Calu3 (cell line): ENCODE data around the gene ZNF638. TPM values are rescaled to one million over a fixed set of nuclear protein-coding genes. Genes with fewer than 3 reads are reported as not detected.
"Not testable (repeated sequence)": the region's sequence is repeated elsewhere in the genome, so short reads cannot be mapped to it uniquely, and the experiment has no call there.

Experiments
- BruUV-seq: library from RNA; stranded (reverse); fragments of 400-500 nt; replicated peaks from 2 replicates; lab custom pipeline; 2021; lab: Mats Ljungman, UMichigan
- CTCF ChIA-PET: fragments of 300-600 bp; sonication (Branson Sonifier 250); formaldehyde crosslinking; loops from one replicate; lab custom pipeline; 2022; ENCODE audit warnings: antibody characterized with exemption; lab: Charles Lee
- DNase-seq: peaks from one replicate; pipeline ENCODE4 v3.0.0; 2022
- H3K27ac Mint-ChIP-seq: one replicate; pipeline ENCODE4 v1.8.0; 2022; ENCODE audit warnings: mixed read lengths; ENCODE audit not compliant: unreplicated experiment
- H3K27me3 Mint-ChIP-seq: one replicate; pipeline ENCODE4 v1.8.0; 2022; ENCODE audit warnings: mixed read lengths; ENCODE audit not compliant: unreplicated experiment
- H3K36me3 Mint-ChIP-seq: one replicate; pipeline ENCODE4 v1.8.0; 2022; ENCODE audit warnings: mild to moderate bottlenecking, moderate library complexity, mixed read lengths; ENCODE audit not compliant: insufficient read depth, unreplicated experiment
- H3K4me1 Mint-ChIP-seq: one replicate; pipeline ENCODE4 v1.8.0; 2022; ENCODE audit warnings: mild to moderate bottlenecking, low read depth, mixed read lengths; ENCODE audit not compliant: unreplicated experiment
- H3K4me3 Mint-ChIP-seq: one replicate; pipeline ENCODE4 v1.8.0; 2022; ENCODE audit warnings: mild to moderate bottlenecking, low read depth, moderate library complexity, mixed read lengths; ENCODE audit not compliant: unreplicated experiment
- H3K9me3 Mint-ChIP-seq: one replicate; pipeline ENCODE4 v1.8.0; 2022; ENCODE audit warnings: low read depth, mixed read lengths; ENCODE audit not compliant: unreplicated experiment
- intact Hi-C: fragments of 100-400 bp; cut with micrococcal nuclease; formaldehyde crosslinking; loops from one replicate; pipeline ENCODE4 v1.10.0; 2022; ENCODE audit not compliant: unreplicated experiment
- total RNA-seq: library from RNA; stranded (reverse); gene quantifications from 2 replicates; pipeline ENCODE4 v1.2.3, GENCODE V29; 2022
- TF ChIP-seq, protein P1 (sequence below): fragments of 200-600 bp; IDR thresholded peaks from one replicate; pipeline ENCODE4 v1.8.0; 2022; ENCODE audit warnings: antibody characterized with exemption; ENCODE audit not compliant: unreplicated experiment

The ZNF638 gene
- total RNA-seq, 1 experiment from 2014 or later, result 132 TPM

DNA sequence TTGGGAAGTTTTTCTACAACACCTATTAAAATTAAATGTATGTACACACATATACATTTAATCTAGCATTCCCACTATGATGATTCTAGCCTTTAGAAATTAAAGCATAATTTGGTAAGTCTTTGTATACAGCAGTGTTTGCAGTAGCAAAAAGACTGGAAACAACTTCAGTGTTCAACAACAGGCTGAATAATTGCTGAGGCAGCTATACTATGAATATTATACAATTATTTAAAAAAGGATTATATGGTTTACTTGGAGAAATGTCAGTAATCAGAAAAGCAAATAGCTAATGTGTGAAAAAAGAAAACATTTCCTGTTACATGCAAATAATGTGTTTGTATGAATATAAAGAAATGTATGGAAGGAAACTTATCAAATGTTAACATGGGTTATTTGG is 1.4 kb upstream of the ZNF638 start:
- Mint-ChIP-seq H3K9me3 (no peaks in the 10 kb centered on the region), H3K36me3 (peaks cover 35% of the 10 kb centered on the region), H3K4me3 (no peak overlapping the region), H3K4me1 (peaks cover 17% of the 10 kb centered on the region), H3K27ac (no peak overlapping the region), H3K27me3 (no peaks in the 10 kb centered on the region)
- TF ChIP-seq, protein P1, sequence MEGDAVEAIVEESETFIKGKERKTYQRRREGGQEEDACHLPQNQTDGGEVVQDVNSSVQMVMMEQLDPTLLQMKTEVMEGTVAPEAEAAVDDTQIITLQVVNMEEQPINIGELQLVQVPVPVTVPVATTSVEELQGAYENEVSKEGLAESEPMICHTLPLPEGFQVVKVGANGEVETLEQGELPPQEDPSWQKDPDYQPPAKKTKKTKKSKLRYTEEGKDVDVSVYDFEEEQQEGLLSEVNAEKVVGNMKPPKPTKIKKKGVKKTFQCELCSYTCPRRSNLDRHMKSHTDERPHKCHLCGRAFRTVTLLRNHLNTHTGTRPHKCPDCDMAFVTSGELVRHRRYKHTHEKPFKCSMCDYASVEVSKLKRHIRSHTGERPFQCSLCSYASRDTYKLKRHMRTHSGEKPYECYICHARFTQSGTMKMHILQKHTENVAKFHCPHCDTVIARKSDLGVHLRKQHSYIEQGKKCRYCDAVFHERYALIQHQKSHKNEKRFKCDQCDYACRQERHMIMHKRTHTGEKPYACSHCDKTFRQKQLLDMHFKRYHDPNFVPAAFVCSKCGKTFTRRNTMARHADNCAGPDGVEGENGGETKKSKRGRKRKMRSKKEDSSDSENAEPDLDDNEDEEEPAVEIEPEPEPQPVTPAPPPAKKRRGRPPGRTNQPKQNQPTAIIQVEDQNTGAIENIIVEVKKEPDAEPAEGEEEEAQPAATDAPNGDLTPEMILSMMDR, result no peak
- no peak for DNase-seq
- intact Hi-C loops, result loop anchor here (2.0 kb wide), 1 partner anchor 103 kb away; the partner anchor contains the start of gene PAIP2B
- no TSS peak for BruUV-seq
- CTCF ChIA-PET, result no interaction called here

DNA sequence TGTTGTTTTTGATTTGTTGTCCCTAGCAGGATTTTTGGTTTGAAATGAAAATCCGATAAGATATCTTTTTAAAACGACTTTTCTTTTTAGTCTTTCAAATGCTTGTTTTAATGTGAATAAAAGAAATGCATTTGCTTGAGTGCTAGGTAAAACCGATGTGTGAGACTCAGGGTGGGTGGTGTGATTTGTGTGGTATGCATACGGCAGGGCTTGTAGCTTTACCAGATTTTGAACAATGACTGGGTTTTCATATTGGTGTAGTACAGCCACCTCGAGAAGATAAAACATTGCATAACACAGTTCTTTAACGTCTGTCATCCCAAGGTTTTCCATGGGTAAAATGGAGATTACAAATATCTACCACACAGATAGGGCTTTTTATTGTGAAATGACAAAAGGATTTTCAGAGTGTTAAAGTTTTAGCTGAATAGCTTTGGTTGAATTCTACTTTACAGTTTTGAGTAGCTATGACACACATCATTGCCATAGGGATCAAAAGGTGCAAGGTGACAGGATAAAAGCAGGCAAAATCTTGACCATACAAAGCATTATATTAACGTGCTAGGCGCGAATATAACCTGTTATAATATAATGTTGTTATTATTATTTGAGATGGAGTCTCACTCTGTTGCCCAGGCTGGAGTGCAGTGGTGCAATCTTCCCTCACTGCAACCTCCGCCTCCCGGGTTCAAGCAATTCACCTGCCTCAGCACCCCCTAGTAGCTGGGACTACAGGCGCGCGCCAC is 824 bp upstream of the ZNF638 start:
- no TSS peak for BruUV-seq
- CTCF ChIA-PET, result interaction anchor here (0.8 to 2.7 kb wide), 7 partner anchors 15 to 180 kb away, joined by 4 to 36 read pairs (median 7); partner anchors contain the start of gene PAIP2B
- peaks cover 35% of the 10 kb centered on the region for H3K36me3 Mint-ChIP-seq
- intact Hi-C loops, result loop anchor here (2.0 kb wide), 1 partner anchor 104 kb away; the partner anchor contains the start of gene PAIP2B
- DNase-seq, result no peak
- peak overlapping the region; percentile 86 for H3K27ac Mint-ChIP-seq
- H3K27me3 Mint-ChIP-seq, result no peaks in the 10 kb centered on the region
- TF ChIP-seq, protein P1, result no peak
- H3K4me3 Mint-ChIP-seq, result peak overlapping the region; percentile 100
- H3K4me1 Mint-ChIP-seq, result peaks cover 17% of the 10 kb centered on the region
- H3K9me3 Mint-ChIP-seq, result no peaks in the 10 kb centered on the region

DNA sequence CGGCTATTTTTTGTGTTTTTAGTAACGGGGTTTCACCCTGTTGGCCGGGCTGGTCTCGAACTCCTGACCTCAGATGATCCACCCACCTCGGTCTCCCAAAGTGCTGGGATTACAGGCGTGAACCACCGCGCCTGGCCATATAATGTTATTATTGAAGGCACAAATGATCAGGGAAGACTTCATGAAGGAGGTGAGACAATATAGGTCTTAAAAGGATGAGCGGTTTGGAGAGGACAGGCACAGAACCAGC is 326 bp upstream of the ZNF638 start:
- H3K27me3 Mint-ChIP-seq, BruUV-seq, H3K9me3 Mint-ChIP-seq, DNase-seq: not testable (repeated sequence)
- intact Hi-C loops, result loop anchor here (2.0 kb wide), 1 partner anchor 104 kb away; the partner anchor contains the start of gene PAIP2B
- CTCF ChIA-PET, result interaction anchor here (0.6 to 2.7 kb wide), 16 partner anchors 15 to 1038 kb away, joined by 3 to 36 read pairs (median 4); partner anchors contain the start of genes PAIP2B and SNRPG
- peaks cover 17% of the 10 kb centered on the region for H3K4me1 Mint-ChIP-seq
- peak overlapping the region; percentile 100 for H3K4me3 Mint-ChIP-seq
- peaks cover 35% of the 10 kb centered on the region for H3K36me3 Mint-ChIP-seq
- peak overlapping the region; percentile 86 for H3K27ac Mint-ChIP-seq

GRCh38 chr2:71332435-71332796 is 834 bp downstream of the ZNF638 start:
- no peak for DNase-seq
- intact Hi-C loops, result no loop called here
- BruUV-seq, result no TSS peak
- Mint-ChIP-seq H3K4me3 (peak overlapping the region; percentile 100), H3K4me1 (peaks cover 20% of the 10 kb centered on the region), H3K9me3 (no peaks in the 10 kb centered on the region), H3K36me3 (peaks cover 35% of the 10 kb centered on the region), H3K27ac (peak overlapping the region; percentile 86), H3K27me3 (no peaks in the 10 kb centered on the region)
- CTCF ChIA-PET, result interaction anchor here (0.8 to 2.7 kb wide), 5 partner anchors 21 to 105 kb away, joined by 3 to 36 read pairs (median 13); partner anchors contain the start of gene PAIP2B
- TF ChIP-seq, protein P1, result no peak
